ENCODE results near the gene USP32. TPM values are rescaled to one million over a fixed set of nuclear protein-coding genes. Genes with fewer than 3 reads are reported as not detected.

Gene USP32
- total RNA-seq, 1 donor from 2014 or later, result 11.9 TPM

- Histone ChIP-seq H3K27ac (no peak overlapping the region), H3K36me3 (peaks cover 9 to 28% of the 10 kb centered on the region in 2 donors), H3K9me3 (no peaks in the 10 kb centered on the region), H3K27me3 (no peaks in the 10 kb centered on the region), H3K4me3 (no peak overlapping the region), H3K4me1 (no peaks in the 10 kb centered on the region)
- intact Hi-C loops (cut with DNase I), result loop anchor here (10.0 kb wide), 1 partner anchor 1184 kb away; no protein-coding TSS in a partner anchor
- no peak for DNase-seq (ENCODE audit: low spot score in 2 of 2)
- TF ChIP-seq CTCF (IDR thresholded peaks at IDR 0.05), result no peak
These were observed 143.2 kb downstream of the USP32 start for GRCh38 chr17:60248618-60249289.

- Histone ChIP-seq H3K27me3 (no peaks in the 10 kb centered on the region), H3K9me3 (no peaks in the 10 kb centered on the region), H3K27ac (no peak overlapping the region), H3K36me3 (peaks cover 4 to 26% of the 10 kb centered on the region in 2 donors), H3K4me1 (no peaks in the 10 kb centered on the region), H3K4me3 (no peak overlapping the region)
- DNase-seq (ENCODE audit: low spot score in 2 of 2), result no peak
- no peak for TF ChIP-seq CTCF (IDR thresholded peaks at IDR 0.05)
- intact Hi-C loops (cut with DNase I), result loop anchor here (10.0 kb wide), 1 partner anchor 1183 kb away; no protein-coding TSS in a partner anchor
These were observed 144.0 kb downstream of the USP32 start for GRCh38 chr17:60247836-60248461.

- TF ChIP-seq CTCF (IDR thresholded peaks at IDR 0.05), result no peak
- H3K4me3 ChIP-seq, result no peak overlapping the region
- no peaks in the 10 kb centered on the region for H3K9me3 ChIP-seq
- H3K4me1 ChIP-seq, result no peaks in the 10 kb centered on the region
- no peaks in the 10 kb centered on the region for H3K27me3 ChIP-seq
- intact Hi-C loops (cut with DNase I), result loop anchor here (10.0 kb wide), 1 partner anchor 1180 kb away; no protein-coding TSS in a partner anchor
- H3K27ac ChIP-seq, result no peak overlapping the region
- H3K36me3 ChIP-seq, result peaks cover 4 to 12% of the 10 kb centered on the region in 2 donors
- no peak for DNase-seq (ENCODE audit: low spot score in 2 of 2)
These were observed 147.3 kb downstream of the USP32 start for GRCh38 chr17:60244656-60245055.

- Histone ChIP-seq H3K27ac (no peak overlapping the region), H3K4me3 (no peak overlapping the region), H3K9me3 (no peaks in the 10 kb centered on the region), H3K4me1 (no peaks in the 10 kb centered on the region), H3K36me3 (peaks cover 0 to 6% of the 10 kb centered on the region in 2 donors), H3K27me3 (no peaks in the 10 kb centered on the region)
- intact Hi-C loops (cut with DNase I), result loop anchor here (10.0 kb wide), 1 partner anchor 1175 kb away; no protein-coding TSS in a partner anchor
- TF ChIP-seq CTCF (IDR thresholded peaks at IDR 0.05), result no peak
- DNase-seq (ENCODE audit: low spot score in 2 of 2), result no peak
These were observed 151.6 kb downstream of the USP32 start for GRCh38 chr17:60240290-60240689.

GRCh38 chr17:60231691-60232090 is 160.2 kb downstream of the USP32 start:
- Histone ChIP-seq H3K9me3 (no peaks in the 10 kb centered on the region), H3K4me1 (no peaks in the 10 kb centered on the region), H3K27me3 (no peaks in the 10 kb centered on the region), H3K4me3 (no peak overlapping the region), H3K36me3 (peaks cover 5 to 9% of the 10 kb centered on the region in 2 donors), H3K27ac (no peak overlapping the region)
- DNase-seq (ENCODE audit: low spot score in 2 of 2), result no peak
- TF ChIP-seq CTCF (IDR thresholded peaks at IDR 0.05), result no peak
- intact Hi-C loops (cut with DNase I), result no loop called here

All from ascending aorta (tissue), 2 donors.